Trophoblast cell (in vitro differentiated cells and primary cell): ENCODE measurements around the gene FCHSD2.
"Not testable (repeated sequence)": the region's sequence is repeated elsewhere in the genome, so short reads cannot be mapped to it uniquely, and the experiment has no call there.

ENCODE experiments used
- DNase-seq, 2 donors: peaks; one replicate each; pipeline ENCODE4 v3.0.0-alpha.2; 2016
- H2AFZ ChIP-seq: 2 replicates; pipeline ENCODE4 v1.6.1; 2013; ENCODE audit warnings: low read length, moderate library complexity, mild to moderate bottlenecking; ENCODE audit not compliant: insufficient read depth, poor library complexity
- H2AK5ac ChIP-seq: 2 replicates; pipeline ENCODE4 v1.6.1; 2013; ENCODE audit warnings: mild to moderate bottlenecking, low read length
- H2BK120ac ChIP-seq: 2 replicates; pipeline ENCODE4 v1.6.1; 2013; ENCODE audit warnings: low read length, mild to moderate bottlenecking, moderate library complexity; ENCODE audit not compliant: insufficient read depth, poor library complexity
- H2BK12ac ChIP-seq: 2 replicates; pipeline ENCODE4 v1.6.1; 2013; ENCODE audit warnings: mild to moderate bottlenecking, low read length, moderate library complexity
- H2BK5ac ChIP-seq: 2 replicates; pipeline ENCODE4 v1.6.1; 2013; ENCODE audit warnings: low read length, low read depth, moderate library complexity, mild to moderate bottlenecking; ENCODE audit not compliant: poor library complexity
- H3K14ac ChIP-seq: 2 replicates; pipeline ENCODE4 v1.6.1; 2013; ENCODE audit warnings: mild to moderate bottlenecking, low read length
- H3K18ac ChIP-seq: 2 replicates; pipeline ENCODE4 v1.6.1; 2013; ENCODE audit warnings: mild to moderate bottlenecking, low read length
- H3K23ac ChIP-seq: 2 replicates; pipeline ENCODE4 v1.6.1; 2013; ENCODE audit warnings: low read length
- H3K27ac ChIP-seq: 2 replicates; pipeline ENCODE4 v1.5.1; 2013; ENCODE audit warnings: low read depth, mild to moderate bottlenecking, inconsistent platforms, low read length, moderate library complexity
- H3K27me3 ChIP-seq: 2 replicates; pipeline ENCODE4 v1.6.1; 2013; ENCODE audit warnings: inconsistent platforms, mild to moderate bottlenecking, low read length, moderate library complexity; ENCODE audit not compliant: insufficient read depth
- H3K36me3 ChIP-seq, 2 experiments: 1 replicate in 1 of 2; 2 replicates in 1 of 2; pipeline ENCODE4 v1.6.1; 2013; ENCODE audit warnings: low read length in 2 of 2, mild to moderate bottlenecking in 2 of 2, moderate library complexity in 1 of 2; ENCODE audit not compliant: insufficient read depth in 2 of 2, control insufficient read depth in 1 of 2
- H3K4ac ChIP-seq: 2 replicates; pipeline ENCODE4 v1.6.1; 2013; ENCODE audit warnings: low read depth, mild to moderate bottlenecking, low read length, moderate library complexity
- H3K4me1 ChIP-seq, 2 experiments: 1 replicate in 1 of 2; 2 replicates in 1 of 2; pipeline ENCODE4 v1.6.1; 2013; ENCODE audit warnings: low read length in 2 of 2, mild to moderate bottlenecking in 2 of 2, moderate library complexity in 1 of 2; ENCODE audit not compliant: insufficient read depth in 2 of 2, control insufficient read depth in 1 of 2
- H3K4me2 ChIP-seq: 2 replicates; pipeline ENCODE4 v1.6.1; 2013; ENCODE audit warnings: inconsistent platforms, mild to moderate bottlenecking, low read length, moderate library complexity
- H3K4me3 ChIP-seq: 2 replicates; pipeline ENCODE4 v1.5.1; 2013; ENCODE audit warnings: mild to moderate bottlenecking, low read depth, low read length, inconsistent platforms
- H3K79me1 ChIP-seq: one replicate; pipeline ENCODE4 v1.6.1; 2013; ENCODE audit warnings: low read length
- H3K79me2 ChIP-seq: 2 replicates; pipeline ENCODE4 v1.6.1; 2013; ENCODE audit warnings: low read length, mild to moderate bottlenecking; ENCODE audit not compliant: control insufficient read depth, insufficient read depth, poor library complexity
- H3K9ac ChIP-seq: 2 replicates; pipeline ENCODE4 v1.6.1; 2013; ENCODE audit warnings: mild to moderate bottlenecking, low read length
- H3K9me3 ChIP-seq: 2 replicates; pipeline ENCODE4 v1.6.1; 2013; ENCODE audit warnings: low read depth, mild to moderate bottlenecking, control low read depth, inconsistent platforms, low read length; ENCODE audit not compliant: insufficient read depth
- H4K12ac ChIP-seq: 2 replicates; pipeline ENCODE4 v1.6.1; 2013; ENCODE audit warnings: low read depth, mild to moderate bottlenecking, low read length, moderate library complexity
- H4K8ac ChIP-seq: 2 replicates; pipeline ENCODE4 v1.6.1; 2013; ENCODE audit warnings: low read depth, mild to moderate bottlenecking, low read length, moderate library complexity
- H4K91ac ChIP-seq: one replicate; pipeline ENCODE4 v1.6.1; 2013; ENCODE audit warnings: low read depth, mild to moderate bottlenecking, low read length, moderate library complexity
- WGBS: extraction: QIAGEN DNeasy Blood & Tissue Kit; methylation state at CpG from one replicate; pipeline ENCODE4 v1.1.7; 2013; ENCODE audit warnings: missing lambda C conversion rate; ENCODE audit not compliant: insufficient read length, insufficient coverage; ENCODE audit errors: extremely low coverage; 5-methylcytosine and 5-hydroxymethylcytosine counted together

The FCHSD2 gene

DNA sequence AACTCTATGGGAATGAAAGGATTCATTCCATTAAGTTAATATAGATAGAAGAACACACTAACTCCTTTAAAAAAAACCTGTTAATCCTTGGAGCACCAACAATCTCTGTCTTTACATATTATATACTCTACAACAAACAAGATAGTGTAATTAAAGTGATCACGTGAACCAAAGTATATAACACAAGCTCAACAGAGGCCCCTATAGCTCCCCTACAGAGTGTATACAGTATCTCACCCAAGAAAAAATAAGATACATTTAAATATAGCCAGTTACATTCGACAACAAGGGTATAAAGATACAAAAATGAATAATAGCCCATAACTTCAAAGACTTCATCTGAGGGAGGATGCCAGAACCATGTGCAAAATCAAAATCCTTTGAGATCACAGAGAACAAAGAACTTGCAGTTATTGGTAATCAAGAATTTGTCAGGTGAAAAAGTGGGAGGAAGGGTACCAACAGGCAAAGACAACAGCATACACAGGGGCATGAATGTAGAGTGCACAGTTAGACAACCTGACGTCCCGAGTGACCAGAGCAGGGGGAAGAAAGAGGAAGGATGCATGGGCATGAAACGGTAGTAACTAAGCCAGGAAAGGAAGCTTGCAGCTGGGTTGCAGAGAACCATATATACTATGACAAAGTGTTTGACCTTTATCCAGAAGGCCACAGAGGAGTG lies 4.7 kb downstream of the FCHSD2 start:
- H3K79me1 ChIP-seq: peaks cover 7% of the 10 kb centered on the region
- no peak overlapping the region for H3K4ac ChIP-seq
- H3K23ac ChIP-seq: no peak overlapping the region
- peaks cover 5% of the 10 kb centered on the region for H3K79me2 ChIP-seq
- H3K27me3 ChIP-seq: peaks cover 6% of the 10 kb centered on the region
- no peak overlapping the region for H4K91ac ChIP-seq
- H2AFZ ChIP-seq: no peak overlapping the region
- H2BK5ac ChIP-seq: no peak overlapping the region
- H3K4me2 ChIP-seq: no peak overlapping the region
- H3K9ac ChIP-seq: no peak overlapping the region
- no peak overlapping the region for H2AK5ac ChIP-seq
- no peak overlapping the region for H3K18ac ChIP-seq
- H3K36me3 ChIP-seq: no peaks in the 10 kb centered on the region
- no peak overlapping the region for H3K27ac ChIP-seq
- no peaks in the 10 kb centered on the region for H3K9me3 ChIP-seq
- peaks cover 3 to 10% of the 10 kb centered on the region in 2 experiments for H3K4me1 ChIP-seq
- no peak overlapping the region for H4K8ac ChIP-seq
- no peak overlapping the region for H3K14ac ChIP-seq
- no CpG with 5 or more reads among the region's 5 CpGs for WGBS
- DNase-seq: no peak
- no peak overlapping the region for H2BK12ac ChIP-seq
- no peak overlapping the region for H4K12ac ChIP-seq
- no peak overlapping the region for H2BK120ac ChIP-seq
- H3K4me3 ChIP-seq: no peak overlapping the region

DNA sequence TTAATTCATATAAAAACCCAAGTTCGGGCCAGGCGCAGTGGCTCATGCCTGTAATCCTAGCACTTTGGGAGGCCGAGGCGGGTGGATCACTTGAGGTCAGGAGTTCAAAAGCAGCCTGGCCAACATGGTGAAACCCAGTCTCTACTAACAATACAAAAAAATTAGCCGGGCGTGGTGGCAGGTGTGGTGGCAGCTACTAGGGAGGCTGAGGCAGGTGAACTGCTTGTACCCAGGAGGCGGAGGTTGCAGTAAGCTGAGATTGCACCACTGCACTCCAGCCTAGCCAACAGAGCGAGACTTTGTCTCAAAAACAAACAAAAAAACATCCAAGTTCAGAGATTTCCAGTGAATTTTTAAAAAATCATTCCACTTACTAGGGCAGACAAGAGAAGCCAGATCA lies 5.4 kb downstream of the FCHSD2 start:
- H3K9me3 ChIP-seq, H3K4ac ChIP-seq, H3K27ac ChIP-seq, H2BK5ac ChIP-seq, H3K79me2 ChIP-seq, H3K27me3 ChIP-seq, H2BK120ac ChIP-seq, H3K4me2 ChIP-seq, H3K36me3 ChIP-seq, H3K18ac ChIP-seq, H2AK5ac ChIP-seq, H2AFZ ChIP-seq, H3K23ac ChIP-seq, DNase-seq, H4K91ac ChIP-seq, H3K14ac ChIP-seq, H3K79me1 ChIP-seq, H4K8ac ChIP-seq, H3K9ac ChIP-seq, H2BK12ac ChIP-seq, H4K12ac ChIP-seq, H3K4me3 ChIP-seq: not testable (repeated sequence)
- H3K4me1 ChIP-seq: peaks cover 3 to 10% of the 10 kb centered on the region in 2 experiments
- no CpG with 5 or more reads among the region's 8 CpGs for WGBS

DNA sequence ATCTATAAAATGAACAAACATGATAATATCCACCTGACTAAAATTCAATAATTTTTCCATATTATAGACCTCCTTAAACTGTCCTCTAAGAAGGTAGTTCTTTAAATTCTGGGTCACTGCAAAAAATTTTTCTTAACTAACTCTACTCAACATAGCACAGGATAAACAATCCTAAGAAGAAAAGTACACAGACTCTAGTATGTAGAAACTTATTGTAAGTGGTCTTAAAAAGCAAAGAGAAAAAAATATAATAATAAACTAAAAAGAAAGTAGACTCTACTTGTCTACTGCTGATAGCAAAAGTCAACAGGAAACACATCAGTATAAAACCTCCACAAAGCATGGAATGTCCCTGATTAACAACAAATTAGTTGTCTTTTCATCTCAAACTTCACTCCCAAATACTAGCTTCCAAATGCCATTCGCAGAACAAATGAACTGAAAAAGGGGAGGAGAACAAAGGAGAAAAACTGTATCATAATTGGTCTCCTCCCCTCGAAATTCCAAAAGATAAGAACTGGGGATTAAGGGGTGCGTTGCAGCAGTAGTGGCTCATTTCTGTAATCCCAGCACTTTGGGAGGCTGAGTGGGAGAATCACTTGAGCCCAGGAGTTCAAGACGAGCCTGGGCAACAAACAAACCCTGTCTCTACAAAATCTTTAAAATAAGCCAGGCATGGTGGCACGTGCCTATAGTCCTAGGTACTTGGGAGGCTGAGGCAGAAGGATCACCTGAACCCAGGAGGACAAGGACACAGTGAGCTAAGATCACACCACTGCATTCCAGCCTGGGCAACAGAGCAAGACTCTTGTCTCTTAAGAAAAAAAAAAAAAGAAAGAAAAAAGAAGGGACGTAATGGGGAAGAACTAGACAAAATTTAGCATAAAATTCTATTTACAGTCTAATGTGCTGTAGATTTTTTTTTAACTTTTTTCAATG lies 6.5 kb downstream of the FCHSD2 start:
- H3K79me1 ChIP-seq: no peaks in the 10 kb centered on the region
- no peak overlapping the region for H3K14ac ChIP-seq
- no peak overlapping the region for H2AK5ac ChIP-seq
- H3K18ac ChIP-seq: no peak overlapping the region
- H3K4me2 ChIP-seq: no peak overlapping the region
- DNase-seq: no peak
- no peak overlapping the region for H3K9ac ChIP-seq
- no peak overlapping the region for H3K4ac ChIP-seq
- no peak overlapping the region for H3K4me3 ChIP-seq
- H3K27me3 ChIP-seq: no peaks in the 10 kb centered on the region
- H3K36me3 ChIP-seq: no peaks in the 10 kb centered on the region
- H3K23ac ChIP-seq: no peak overlapping the region
- no peak overlapping the region for H4K91ac ChIP-seq
- no peak overlapping the region for H2BK120ac ChIP-seq
- no peak overlapping the region for H4K12ac ChIP-seq
- H2AFZ ChIP-seq: no peak overlapping the region
- no peak overlapping the region for H4K8ac ChIP-seq
- no CpG with 5 or more reads among the region's 6 CpGs for WGBS
- no peak overlapping the region for H2BK12ac ChIP-seq
- no peaks in the 10 kb centered on the region for H3K79me2 ChIP-seq
- no peaks in the 10 kb centered on the region for H3K9me3 ChIP-seq
- no peak overlapping the region for H3K27ac ChIP-seq
- H2BK5ac ChIP-seq: no peak overlapping the region
- peaks cover 0 to 3% of the 10 kb centered on the region in 2 experiments for H3K4me1 ChIP-seq

DNA sequence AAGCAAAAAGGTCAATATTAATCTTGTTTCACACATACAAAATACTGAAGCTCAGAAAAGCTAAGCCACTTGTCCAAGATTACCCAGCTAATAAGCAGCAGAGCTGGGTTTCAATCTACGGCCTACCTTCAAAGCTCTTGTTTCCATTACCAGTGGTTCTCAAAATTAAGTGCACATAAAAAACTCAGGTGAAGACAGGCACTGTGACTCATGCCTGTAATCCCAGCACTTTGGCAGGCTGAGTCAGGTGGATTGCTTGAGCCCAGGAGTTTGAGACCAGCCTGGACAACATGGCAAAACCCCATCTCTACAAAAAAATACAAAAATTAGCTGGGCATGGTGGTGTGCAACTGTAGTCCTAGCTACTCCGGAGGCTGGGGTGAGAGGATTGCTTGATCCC lies 9.8 kb downstream of the FCHSD2 start:
- H3K9ac ChIP-seq, H3K14ac ChIP-seq, H3K23ac ChIP-seq, H3K4me3 ChIP-seq, H4K91ac ChIP-seq, H3K18ac ChIP-seq, H3K4me2 ChIP-seq, H3K36me3 ChIP-seq, H3K9me3 ChIP-seq, H2BK120ac ChIP-seq, H3K27ac ChIP-seq, H3K79me2 ChIP-seq, H3K4ac ChIP-seq, H3K27me3 ChIP-seq, H4K12ac ChIP-seq, H3K4me1 ChIP-seq, H2BK12ac ChIP-seq, H2AK5ac ChIP-seq, H2AFZ ChIP-seq, H2BK5ac ChIP-seq, H4K8ac ChIP-seq, H3K79me1 ChIP-seq: not testable (repeated sequence)
- DNase-seq: peak in 1 of 2 donors; percentile 39
- no CpG with 5 or more reads among the region's 2 CpGs for WGBS
